Measurements from ENCODE around the gene WASF3.
A peak's percentile ranks its signal among the peaks of the same experiment; 100 is the strongest.
"Not testable (repeated sequence)": the region's sequence is repeated elsewhere in the genome, so short reads cannot be mapped to it uniquely, and the experiment has no call there.

The WASF3 gene

GRCh38 chr13:26722321-26722720 lies 164.8 kb downstream of the WASF3 start:
- no peak for DNase-seq

GRCh38 chr13:26723620-26724019 lies 166.1 kb downstream of the WASF3 start:
- DNase-seq, result not testable (repeated sequence)

- no peak for DNase-seq
Observed at GRCh38 chr13:26726684-26727083, 169.2 kb downstream of the WASF3 start.

- no peak for DNase-seq
Observed at GRCh38 chr13:26727122-26727521, 169.6 kb downstream of the WASF3 start.

- DNase-seq, result peak; percentile 46
Observed at GRCh38 chr13:26727633-26728032, 170.2 kb downstream of the WASF3 start.

- no peak for DNase-seq
Observed at GRCh38 chr13:26735677-26736076, 178.2 kb downstream of the WASF3 start.

Data from NCI-H146 (cell line).